B cell (primary cell): ENCODE measurements around the gene CAPN5.

Experiments used
- EZH2 ChIP-seq: IDR thresholded peaks from 2 replicates; pipeline ENCODE4 v1.6.1; 2012; ENCODE audit warnings: borderline replicate concordance, low read depth, mild to moderate bottlenecking, moderate library complexity, low read length; ENCODE audit not compliant: insufficient read depth, poor library complexity, severe bottlenecking
- TF ChIP-seq, protein P1 (sequence below): fragments of 200-600 bp; IDR thresholded peaks from one replicate; pipeline ENCODE4 v1.8.0; 2022; ENCODE audit warnings: antibody characterized with exemption, mild to moderate bottlenecking

DNA sequence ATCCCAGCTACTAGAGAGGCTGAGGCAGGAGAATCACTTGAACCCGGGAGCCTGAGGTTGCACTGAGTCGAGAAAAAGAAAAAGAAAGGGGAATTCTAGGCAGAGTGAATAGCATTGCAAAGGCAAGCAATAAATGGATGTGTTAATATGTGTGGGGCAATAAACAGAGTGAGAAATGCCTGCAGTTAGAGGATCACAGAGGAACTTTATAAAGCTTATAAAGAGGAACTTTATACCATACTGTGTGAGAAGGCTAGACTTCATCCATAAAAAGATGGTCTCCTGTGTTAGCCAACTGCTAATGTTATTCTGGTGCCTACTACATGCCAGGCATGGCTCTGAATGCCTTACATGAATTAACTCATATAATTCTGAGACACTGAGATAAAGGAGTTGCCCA is 31.7 kb upstream of the CAPN5 start:
- TF ChIP-seq, protein P1, sequence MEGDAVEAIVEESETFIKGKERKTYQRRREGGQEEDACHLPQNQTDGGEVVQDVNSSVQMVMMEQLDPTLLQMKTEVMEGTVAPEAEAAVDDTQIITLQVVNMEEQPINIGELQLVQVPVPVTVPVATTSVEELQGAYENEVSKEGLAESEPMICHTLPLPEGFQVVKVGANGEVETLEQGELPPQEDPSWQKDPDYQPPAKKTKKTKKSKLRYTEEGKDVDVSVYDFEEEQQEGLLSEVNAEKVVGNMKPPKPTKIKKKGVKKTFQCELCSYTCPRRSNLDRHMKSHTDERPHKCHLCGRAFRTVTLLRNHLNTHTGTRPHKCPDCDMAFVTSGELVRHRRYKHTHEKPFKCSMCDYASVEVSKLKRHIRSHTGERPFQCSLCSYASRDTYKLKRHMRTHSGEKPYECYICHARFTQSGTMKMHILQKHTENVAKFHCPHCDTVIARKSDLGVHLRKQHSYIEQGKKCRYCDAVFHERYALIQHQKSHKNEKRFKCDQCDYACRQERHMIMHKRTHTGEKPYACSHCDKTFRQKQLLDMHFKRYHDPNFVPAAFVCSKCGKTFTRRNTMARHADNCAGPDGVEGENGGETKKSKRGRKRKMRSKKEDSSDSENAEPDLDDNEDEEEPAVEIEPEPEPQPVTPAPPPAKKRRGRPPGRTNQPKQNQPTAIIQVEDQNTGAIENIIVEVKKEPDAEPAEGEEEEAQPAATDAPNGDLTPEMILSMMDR: no peak
- no peak for TF ChIP-seq EZH2
